Measurements from ENCODE around the gene ARHGAP22. TPM values are rescaled to one million over a fixed set of nuclear protein-coding genes. Genes with fewer than 3 reads are reported as not detected.

Gene ARHGAP22
- total RNA-seq, 1 experiment from 2014 or later = 9.9 TPM

DNA sequence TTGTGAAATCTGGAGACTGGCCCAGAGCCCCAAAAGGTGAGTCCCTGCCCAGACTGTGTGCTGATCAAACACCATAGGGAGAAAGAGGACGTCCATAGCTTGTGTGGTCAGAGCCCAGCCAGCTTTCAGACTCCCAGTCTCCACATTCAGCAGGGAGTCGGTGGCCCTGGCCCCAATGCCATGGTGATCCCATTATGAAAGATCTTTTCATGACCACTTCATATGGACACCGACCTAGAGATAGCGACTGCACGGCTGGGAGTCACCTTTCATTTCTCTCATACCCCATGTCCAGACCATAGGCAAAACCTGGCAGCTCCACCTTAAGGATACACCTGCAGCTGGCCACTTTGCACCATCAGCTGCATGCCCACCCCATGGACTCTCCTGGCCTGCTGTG is 126.4 kb downstream of the ARHGAP22 start:
- no peaks in the 10 kb centered on the region for H3K9me2 ChIP-seq (ENCODE audit: insufficient read depth)
- RAD21 ChIA-PET (ENCODE audit: low non-redundant PET in 1 of 2, low total read pairs in 2 of 2, uncharacterized antibody in 2 of 2, unreplicated experiment in 2 of 2) = no interaction called here
- intact Hi-C loops (cut with micrococcal nuclease) = no loop called here
- POLR2A ChIA-PET = no interaction called here
- H3K27ac ChIP-seq (ENCODE audit: low read depth, low read length) = no peak overlapping the region
- H4K20me1 ChIP-seq (ENCODE audit: insufficient read depth) = no peaks in the 10 kb centered on the region
- no peak overlapping the region for H3K9ac ChIP-seq (ENCODE audit: low read length)
- TF ChIP-seq CEBPB (IDR thresholded peaks at IDR 0.05; ENCODE audit: low read depth) (no peak), TCF7L2 (IDR thresholded peaks at IDR 0.05; ENCODE audit: borderline replicate concordance, extremely low read depth, insufficient read depth, insufficient read length) (no peak), SP1 (IDR thresholded peaks at IDR 0.05; ENCODE audit: low read depth) (no peak), JUND (IDR thresholded peaks at IDR 0.05) (no peak), ZNF274 (IDR thresholded peaks at IDR 0.05; ENCODE audit: low read depth, low read length) (no peak), SRF (IDR thresholded peaks at IDR 0.05; ENCODE audit: low read depth) (no peak), EZH2 (IDR thresholded peaks at IDR 0.05) (no peak), FOSL1 (IDR thresholded peaks at IDR 0.05; ENCODE audit: low read depth) (no peak), POLR2AphosphoS5 (IDR thresholded peaks at IDR 0.05; ENCODE audit: low read depth, low read length) (no peak), RAD21 (IDR thresholded peaks at IDR 0.05; ENCODE audit: low read depth) (no peak), YY1 (IDR thresholded peaks at IDR 0.05; ENCODE audit: extremely low read depth, insufficient replicate concordance, low read depth, low read length) (no peak), ZFX (IDR thresholded peaks at IDR 0.05) (no peak)
- TF ChIP-seq, protein P1, sequence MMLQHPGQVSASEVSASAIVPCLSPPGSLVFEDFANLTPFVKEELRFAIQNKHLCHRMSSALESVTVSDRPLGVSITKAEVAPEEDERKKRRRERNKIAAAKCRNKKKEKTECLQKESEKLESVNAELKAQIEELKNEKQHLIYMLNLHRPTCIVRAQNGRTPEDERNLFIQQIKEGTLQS (IDR thresholded peaks at IDR 0.05) = no peak
- TF ChIP-seq, protein P2, sequence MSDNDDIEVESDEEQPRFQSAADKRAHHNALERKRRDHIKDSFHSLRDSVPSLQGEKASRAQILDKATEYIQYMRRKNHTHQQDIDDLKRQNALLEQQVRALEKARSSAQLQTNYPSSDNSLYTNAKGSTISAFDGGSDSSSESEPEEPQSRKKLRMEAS (IDR thresholded peaks at IDR 0.05) = no peak
- TF ChIP-seq, protein P3, sequence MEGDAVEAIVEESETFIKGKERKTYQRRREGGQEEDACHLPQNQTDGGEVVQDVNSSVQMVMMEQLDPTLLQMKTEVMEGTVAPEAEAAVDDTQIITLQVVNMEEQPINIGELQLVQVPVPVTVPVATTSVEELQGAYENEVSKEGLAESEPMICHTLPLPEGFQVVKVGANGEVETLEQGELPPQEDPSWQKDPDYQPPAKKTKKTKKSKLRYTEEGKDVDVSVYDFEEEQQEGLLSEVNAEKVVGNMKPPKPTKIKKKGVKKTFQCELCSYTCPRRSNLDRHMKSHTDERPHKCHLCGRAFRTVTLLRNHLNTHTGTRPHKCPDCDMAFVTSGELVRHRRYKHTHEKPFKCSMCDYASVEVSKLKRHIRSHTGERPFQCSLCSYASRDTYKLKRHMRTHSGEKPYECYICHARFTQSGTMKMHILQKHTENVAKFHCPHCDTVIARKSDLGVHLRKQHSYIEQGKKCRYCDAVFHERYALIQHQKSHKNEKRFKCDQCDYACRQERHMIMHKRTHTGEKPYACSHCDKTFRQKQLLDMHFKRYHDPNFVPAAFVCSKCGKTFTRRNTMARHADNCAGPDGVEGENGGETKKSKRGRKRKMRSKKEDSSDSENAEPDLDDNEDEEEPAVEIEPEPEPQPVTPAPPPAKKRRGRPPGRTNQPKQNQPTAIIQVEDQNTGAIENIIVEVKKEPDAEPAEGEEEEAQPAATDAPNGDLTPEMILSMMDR (IDR thresholded peaks at IDR 0.05 in 2 of 3, conservative IDR thresholded peaks at IDR 0.05 in 1 of 3; ENCODE audit: borderline replicate concordance in 1 of 3, insufficient read depth in 1 of 3, low read depth in 2 of 3, low read length in 2 of 3) = no peak
- TF ChIP-seq, protein P4, sequence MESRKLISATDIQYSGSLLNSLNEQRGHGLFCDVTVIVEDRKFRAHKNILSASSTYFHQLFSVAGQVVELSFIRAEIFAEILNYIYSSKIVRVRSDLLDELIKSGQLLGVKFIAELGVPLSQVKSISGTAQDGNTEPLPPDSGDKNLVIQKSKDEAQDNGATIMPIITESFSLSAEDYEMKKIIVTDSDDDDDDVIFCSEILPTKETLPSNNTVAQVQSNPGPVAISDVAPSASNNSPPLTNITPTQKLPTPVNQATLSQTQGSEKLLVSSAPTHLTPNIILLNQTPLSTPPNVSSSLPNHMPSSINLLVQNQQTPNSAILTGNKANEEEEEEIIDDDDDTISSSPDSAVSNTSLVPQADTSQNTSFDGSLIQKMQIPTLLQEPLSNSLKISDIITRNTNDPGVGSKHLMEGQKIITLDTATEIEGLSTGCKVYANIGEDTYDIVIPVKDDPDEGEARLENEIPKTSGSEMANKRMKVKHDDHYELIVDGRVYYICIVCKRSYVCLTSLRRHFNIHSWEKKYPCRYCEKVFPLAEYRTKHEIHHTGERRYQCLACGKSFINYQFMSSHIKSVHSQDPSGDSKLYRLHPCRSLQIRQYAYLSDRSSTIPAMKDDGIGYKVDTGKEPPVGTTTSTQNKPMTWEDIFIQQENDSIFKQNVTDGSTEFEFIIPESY (IDR thresholded peaks at IDR 0.05; ENCODE audit: extremely low read depth, insufficient replicate concordance, low read length) = no peak
- TF ChIP-seq, protein P5, sequence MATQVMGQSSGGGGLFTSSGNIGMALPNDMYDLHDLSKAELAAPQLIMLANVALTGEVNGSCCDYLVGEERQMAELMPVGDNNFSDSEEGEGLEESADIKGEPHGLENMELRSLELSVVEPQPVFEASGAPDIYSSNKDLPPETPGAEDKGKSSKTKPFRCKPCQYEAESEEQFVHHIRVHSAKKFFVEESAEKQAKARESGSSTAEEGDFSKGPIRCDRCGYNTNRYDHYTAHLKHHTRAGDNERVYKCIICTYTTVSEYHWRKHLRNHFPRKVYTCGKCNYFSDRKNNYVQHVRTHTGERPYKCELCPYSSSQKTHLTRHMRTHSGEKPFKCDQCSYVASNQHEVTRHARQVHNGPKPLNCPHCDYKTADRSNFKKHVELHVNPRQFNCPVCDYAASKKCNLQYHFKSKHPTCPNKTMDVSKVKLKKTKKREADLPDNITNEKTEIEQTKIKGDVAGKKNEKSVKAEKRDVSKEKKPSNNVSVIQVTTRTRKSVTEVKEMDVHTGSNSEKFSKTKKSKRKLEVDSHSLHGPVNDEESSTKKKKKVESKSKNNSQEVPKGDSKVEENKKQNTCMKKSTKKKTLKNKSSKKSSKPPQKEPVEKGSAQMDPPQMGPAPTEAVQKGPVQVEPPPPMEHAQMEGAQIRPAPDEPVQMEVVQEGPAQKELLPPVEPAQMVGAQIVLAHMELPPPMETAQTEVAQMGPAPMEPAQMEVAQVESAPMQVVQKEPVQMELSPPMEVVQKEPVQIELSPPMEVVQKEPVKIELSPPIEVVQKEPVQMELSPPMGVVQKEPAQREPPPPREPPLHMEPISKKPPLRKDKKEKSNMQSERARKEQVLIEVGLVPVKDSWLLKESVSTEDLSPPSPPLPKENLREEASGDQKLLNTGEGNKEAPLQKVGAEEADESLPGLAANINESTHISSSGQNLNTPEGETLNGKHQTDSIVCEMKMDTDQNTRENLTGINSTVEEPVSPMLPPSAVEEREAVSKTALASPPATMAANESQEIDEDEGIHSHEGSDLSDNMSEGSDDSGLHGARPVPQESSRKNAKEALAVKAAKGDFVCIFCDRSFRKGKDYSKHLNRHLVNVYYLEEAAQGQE (IDR thresholded peaks at IDR 0.05; ENCODE audit: low read depth) = no peak
- CTCF ChIA-PET = no interaction called here
- no peaks in the 10 kb centered on the region for H3K27me3 ChIP-seq (ENCODE audit: insufficient read depth, low read length)
- no peaks in the 10 kb centered on the region for H3K36me3 ChIP-seq (ENCODE audit: control insufficient read depth in 1 of 2, insufficient read depth in 2 of 2, low read length in 2 of 2)
- H2AFZ ChIP-seq (ENCODE audit: low read depth, low read length, poor library complexity, severe bottlenecking) = no peak overlapping the region
- no TSS peak for BruUV-seq (replicated peaks)
- H3K4me3 ChIP-seq (replicated peaks in 1 of 2; ENCODE audit: low read depth in 1 of 2, low read length in 2 of 2) = no peak overlapping the region
- no peaks in the 10 kb centered on the region for H3K9me3 ChIP-seq (ENCODE audit: control insufficient read depth in 1 of 2, insufficient read depth in 1 of 2, low read depth in 1 of 2, low read length in 2 of 2)
- no peaks in the 10 kb centered on the region for H3K79me2 ChIP-seq (ENCODE audit: insufficient read depth, low read length)
- DNase-seq (ENCODE audit: low read depth, low spot score) (no peak), ATAC-seq (no peak)
- no peaks in the 10 kb centered on the region for H3K4me1 ChIP-seq (ENCODE audit: control insufficient read depth in 1 of 2, insufficient read depth in 2 of 2, low read length in 2 of 2)
- no peak overlapping the region for H3K4me2 ChIP-seq (ENCODE audit: low read length)

All from HCT116 (cell line).